DND-41 (cell line): ENCODE measurements around the gene ANXA7.

ENCODE experiments used
- ATAC-seq: fragments of 200-7000 bp; cut with Tn5 transposase; 3 replicates; pipeline ENCODE4 v1.9.1; 2021; ENCODE audit warnings: low read depth; ENCODE audit not compliant: insufficient read depth
- DNase-seq: peaks from one replicate; pipeline ENCODE4 v3.0.0-alpha.2; 2020
- H2AFZ ChIP-seq: 2 replicates; pipeline ENCODE4 v1.6.0; 2012; ENCODE audit warnings: low read depth, low read length
- H3K27ac ChIP-seq: 2 replicates; pipeline ENCODE4 v1.5.1; 2012; ENCODE audit warnings: low read length, inconsistent platforms
- H3K27me3 ChIP-seq: fragments of 200-600 bp; sonication (generic); 2 replicates; pipeline ENCODE4 v1.6.0; 2012; ENCODE audit warnings: low read length, mild to moderate bottlenecking, inconsistent platforms; ENCODE audit not compliant: insufficient read depth, poor library complexity
- H3K36me3 ChIP-seq: 2 replicates; pipeline ENCODE4 v1.5.1; 2012; ENCODE audit warnings: low read length, inconsistent platforms; ENCODE audit not compliant: insufficient read depth
- H3K4me1 ChIP-seq: 2 replicates; pipeline ENCODE4 v1.5.1; 2012; ENCODE audit warnings: mild to moderate bottlenecking, low read length; ENCODE audit not compliant: insufficient read depth
- H3K4me2 ChIP-seq: 2 replicates; pipeline ENCODE4 v1.6.0; 2012; ENCODE audit warnings: mild to moderate bottlenecking, moderate library complexity, low read length, inconsistent platforms; ENCODE audit not compliant: insufficient read depth
- H3K4me3 ChIP-seq, 2 experiments: fragments of 200-600 bp in 1 of 2; shearing (Covaris generic) in 1 of 2; 2 replicates each; pipeline ENCODE4 v1.5.1; 2012 to 2016; ENCODE audit warnings: inconsistent platforms in 2 of 2, low read length in 2 of 2, mild to moderate bottlenecking in 2 of 2, low read depth in 1 of 2, moderate library complexity in 1 of 2
- H3K79me2 ChIP-seq: 2 replicates; pipeline ENCODE4 v1.6.0; 2012; ENCODE audit warnings: low read length, inconsistent platforms; ENCODE audit not compliant: insufficient read depth
- H3K9ac ChIP-seq: 2 replicates; pipeline ENCODE4 v1.6.0; 2012; ENCODE audit warnings: low read depth, mild to moderate bottlenecking, inconsistent platforms, low read length, moderate library complexity
- H3K9me3 ChIP-seq: 2 replicates; pipeline ENCODE4 v1.5.1; 2012; ENCODE audit warnings: low read length, moderate library complexity, mild to moderate bottlenecking, inconsistent platforms; ENCODE audit not compliant: insufficient read depth, severe bottlenecking
- H4K20me1 ChIP-seq: 2 replicates; pipeline ENCODE4 v1.6.0; 2012; ENCODE audit warnings: low read length; ENCODE audit not compliant: insufficient read depth
- CTCF ChIP-seq: IDR thresholded peaks from 2 replicates; pipeline ENCODE4 v1.5.1; 2012; ENCODE audit warnings: borderline replicate concordance, low read length, moderate library complexity, mild to moderate bottlenecking; ENCODE audit not compliant: poor library complexity, severe bottlenecking; ENCODE audit errors: extremely low read depth
- EZH2 ChIP-seq: IDR thresholded peaks from 3 replicates; pipeline ENCODE4 v1.6.1; 2012; ENCODE audit warnings: borderline replicate concordance, low read depth, mild to moderate bottlenecking, moderate library complexity, low read length, inconsistent platforms; ENCODE audit not compliant: severe bottlenecking

ANXA7 gene

GRCh38 chr10:73408978-73409521 is 4.8 kb downstream of the ANXA7 start:
- Histone ChIP-seq H3K9ac (no peak overlapping the region), H3K4me1 (peaks cover 12% of the 10 kb centered on the region), H3K4me3 (no peak overlapping the region), H3K79me2 (peaks cover 90% of the 10 kb centered on the region), H3K27me3 (no peaks in the 10 kb centered on the region), H3K4me2 (no peak overlapping the region), H2AFZ (no peak overlapping the region), H4K20me1 (peaks cover 7% of the 10 kb centered on the region; the same call in 1 of the 2 replicates), H3K27ac (no peak overlapping the region), H3K9me3 (no peaks in the 10 kb centered on the region), H3K36me3 (peaks cover 4% of the 10 kb centered on the region; the same call in 1 of the 2 replicates)
- ATAC-seq: no peak
- TF ChIP-seq EZH2 (no peak), CTCF (no peak)
- no peak for DNase-seq

GRCh38 chr10:73408061-73408460 is 5.8 kb downstream of the ANXA7 start:
- Histone ChIP-seq H4K20me1 (peaks cover 13% of the 10 kb centered on the region), H3K27ac (no peak overlapping the region), H2AFZ (no peak overlapping the region), H3K4me2 (no peak overlapping the region), H3K9ac (no peak overlapping the region), H3K4me1 (peaks cover 10% of the 10 kb centered on the region), H3K79me2 (peaks cover 93% of the 10 kb centered on the region), H3K9me3 (no peaks in the 10 kb centered on the region), H3K36me3 (peaks cover 4% of the 10 kb centered on the region; the same call in 1 of the 2 replicates), H3K27me3 (no peaks in the 10 kb centered on the region), H3K4me3 (no peak overlapping the region)
- TF ChIP-seq CTCF (no peak), EZH2 (no peak)
- ATAC-seq (no peak), DNase-seq (no peak)

- Histone ChIP-seq H3K9ac (no peak overlapping the region), H3K36me3 (peaks cover 4% of the 10 kb centered on the region; the same call in 1 of the 2 replicates), H3K27me3 (no peaks in the 10 kb centered on the region), H2AFZ (no peak overlapping the region), H3K4me2 (no peak overlapping the region), H3K4me3 (no peak overlapping the region), H4K20me1 (peaks cover 15% of the 10 kb centered on the region), H3K9me3 (no peaks in the 10 kb centered on the region), H3K4me1 (peaks cover 4% of the 10 kb centered on the region), H3K79me2 (peaks cover 93% of the 10 kb centered on the region), H3K27ac (no peak overlapping the region)
- DNase-seq (no peak), ATAC-seq (no peak)
- TF ChIP-seq EZH2 (no peak), CTCF (no peak)
Measured at GRCh38 chr10:73407495-73407894, 6.4 kb downstream of the ANXA7 start.

DNA sequence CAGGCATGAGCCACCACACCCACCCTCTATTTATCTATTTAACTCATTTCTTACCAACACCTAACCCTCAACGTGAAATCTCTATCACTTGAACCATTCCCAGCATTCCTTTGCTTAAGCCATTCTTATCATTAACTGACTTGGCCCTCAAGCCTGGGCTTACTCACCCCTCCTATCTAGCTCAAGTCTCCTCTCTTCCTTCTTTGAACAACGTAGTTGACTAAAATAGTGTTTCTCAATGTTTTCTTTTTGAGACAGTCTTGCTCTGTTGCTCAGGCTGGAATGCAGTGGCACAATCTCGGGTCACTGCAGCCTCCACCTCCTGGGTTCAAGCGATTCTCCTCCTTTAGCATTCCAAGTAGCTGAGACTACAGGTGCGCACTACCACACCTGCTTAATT is 7.0 kb downstream of the ANXA7 start:
- Histone ChIP-seq H3K4me2 (no peak overlapping the region), H3K4me1 (no peaks in the 10 kb centered on the region), H3K4me3 (no peak overlapping the region), H3K9ac (no peak overlapping the region), H3K27me3 (no peaks in the 10 kb centered on the region), H2AFZ (no peak overlapping the region), H3K9me3 (no peaks in the 10 kb centered on the region), H3K27ac (no peak overlapping the region), H3K36me3 (peaks cover 4% of the 10 kb centered on the region; the same call in 1 of the 2 replicates), H3K79me2 (peaks cover 94% of the 10 kb centered on the region), H4K20me1 (peaks cover 15% of the 10 kb centered on the region)
- ATAC-seq (no peak), DNase-seq (no peak)
- no peak for TF ChIP-seq EZH2
- no peak for TF ChIP-seq CTCF
